PFSK-1 (cell line): ENCODE measurements around the gene LNX1.

ENCODE experiments used
- FOXP2 ChIP-seq: optimal IDR thresholded peaks from 2 replicates; pipeline ENCODE3; 2011; ENCODE audit warnings: borderline replicate concordance, control low read depth, inconsistent platforms; ENCODE audit not compliant: insufficient read depth; ENCODE audit errors: extremely low read length, extremely low read depth
- POLR2AphosphoS5 ChIP-seq: IDR thresholded peaks from 2 replicates; pipeline ENCODE4 v1.6.1; 2012; ENCODE audit warnings: low read depth, mild to moderate bottlenecking, control low read depth, low read length, moderate library complexity
- SIN3A ChIP-seq: IDR thresholded peaks from 2 replicates; pipeline ENCODE4 v1.6.1; 2012; ENCODE audit warnings: mild to moderate bottlenecking, low read length, moderate library complexity, borderline replicate concordance; ENCODE audit not compliant: insufficient read depth
- TAF1 ChIP-seq: IDR thresholded peaks from 2 replicates; pipeline ENCODE4 v1.6.1; 2012; ENCODE audit warnings: low read length, control low read depth, borderline replicate concordance; ENCODE audit not compliant: insufficient read depth
- TF ChIP-seq, protein P1 (sequence below), 2 experiments: IDR thresholded peaks; 2 replicates each; pipeline versions ENCODE4 v1.6.1 to v1.8.0; 2011 to 2012; ENCODE audit warnings: low read depth in 2 of 2, low read length in 2 of 2, control low read depth in 1 of 2, inconsistent platforms in 1 of 2, mild to moderate bottlenecking in 1 of 2, moderate library complexity in 1 of 2; ENCODE audit not compliant: insufficient read depth in 1 of 2

DNA sequence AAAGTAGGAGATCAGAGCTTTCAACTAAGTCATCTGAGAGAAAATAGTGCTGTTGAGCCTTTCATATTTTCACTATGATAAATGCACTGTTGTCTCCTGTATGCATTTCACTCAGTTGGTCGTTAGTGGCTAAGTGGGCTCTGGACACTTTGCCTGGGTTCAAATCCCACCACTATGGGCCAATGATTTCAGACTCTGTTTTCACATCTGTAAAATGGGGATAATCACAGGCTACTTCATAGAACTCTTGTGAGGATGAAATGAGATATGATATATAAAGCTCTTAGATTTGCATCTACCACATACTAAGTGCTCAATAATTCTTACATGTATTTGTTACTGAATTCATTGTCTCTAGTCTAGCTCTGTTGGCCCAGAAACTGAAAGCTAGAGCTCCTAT lies 16.8 kb downstream of the LNX1 start:
- TF ChIP-seq TAF1 (no peak), SIN3A (no peak), POLR2AphosphoS5 (no peak), FOXP2 (no peak)
- TF ChIP-seq, protein P1, sequence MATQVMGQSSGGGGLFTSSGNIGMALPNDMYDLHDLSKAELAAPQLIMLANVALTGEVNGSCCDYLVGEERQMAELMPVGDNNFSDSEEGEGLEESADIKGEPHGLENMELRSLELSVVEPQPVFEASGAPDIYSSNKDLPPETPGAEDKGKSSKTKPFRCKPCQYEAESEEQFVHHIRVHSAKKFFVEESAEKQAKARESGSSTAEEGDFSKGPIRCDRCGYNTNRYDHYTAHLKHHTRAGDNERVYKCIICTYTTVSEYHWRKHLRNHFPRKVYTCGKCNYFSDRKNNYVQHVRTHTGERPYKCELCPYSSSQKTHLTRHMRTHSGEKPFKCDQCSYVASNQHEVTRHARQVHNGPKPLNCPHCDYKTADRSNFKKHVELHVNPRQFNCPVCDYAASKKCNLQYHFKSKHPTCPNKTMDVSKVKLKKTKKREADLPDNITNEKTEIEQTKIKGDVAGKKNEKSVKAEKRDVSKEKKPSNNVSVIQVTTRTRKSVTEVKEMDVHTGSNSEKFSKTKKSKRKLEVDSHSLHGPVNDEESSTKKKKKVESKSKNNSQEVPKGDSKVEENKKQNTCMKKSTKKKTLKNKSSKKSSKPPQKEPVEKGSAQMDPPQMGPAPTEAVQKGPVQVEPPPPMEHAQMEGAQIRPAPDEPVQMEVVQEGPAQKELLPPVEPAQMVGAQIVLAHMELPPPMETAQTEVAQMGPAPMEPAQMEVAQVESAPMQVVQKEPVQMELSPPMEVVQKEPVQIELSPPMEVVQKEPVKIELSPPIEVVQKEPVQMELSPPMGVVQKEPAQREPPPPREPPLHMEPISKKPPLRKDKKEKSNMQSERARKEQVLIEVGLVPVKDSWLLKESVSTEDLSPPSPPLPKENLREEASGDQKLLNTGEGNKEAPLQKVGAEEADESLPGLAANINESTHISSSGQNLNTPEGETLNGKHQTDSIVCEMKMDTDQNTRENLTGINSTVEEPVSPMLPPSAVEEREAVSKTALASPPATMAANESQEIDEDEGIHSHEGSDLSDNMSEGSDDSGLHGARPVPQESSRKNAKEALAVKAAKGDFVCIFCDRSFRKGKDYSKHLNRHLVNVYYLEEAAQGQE (IDR thresholded peaks at IDR 0.05; ENCODE audit: insufficient read depth in 1 of 2, low read depth in 2 of 2, low read length in 2 of 2): no peak
